Peyer's patch (tissue), 4 donors: ENCODE measurements around the gene CAPN8.
A peak's percentile ranks its signal among the peaks of the same experiment; 100 is the strongest.

ENCODE experiments used
- CTCF ChIP-seq, 6 experiments: fragments of 450-650 bp in 4 of 6; fragments of 200-600 bp in 2 of 6; sonication (generic) in 1 of 6; IDR thresholded peaks; one replicate each; pipeline ENCODE4 v1.5.1; 2017 to 2019; ENCODE audit warnings: antibody characterized with exemption in 6 of 6, mild to moderate bottlenecking in 3 of 6, moderate library complexity in 1 of 6
- POLR2A ChIP-seq, 2 donors: fragments of 450-650 bp; IDR thresholded peaks; one replicate each; pipeline ENCODE4 v1.5.1; 2017; ENCODE audit warnings: antibody characterized with exemption in 2 of 2, mild to moderate bottlenecking in 2 of 2, moderate library complexity in 2 of 2

GRCh38 chr1:223670458-223671159 is 5.1 kb upstream of the CAPN8 start:
- TF ChIP-seq CTCF (IDR thresholded peaks at IDR 0.05) (peak in 4 of 6 experiments; percentile 29 to 62 (median 60)), POLR2A (IDR thresholded peaks at IDR 0.05) (no peak)
